ENCODE results near the gene SERHL2.

The SERHL2 gene

DNA sequence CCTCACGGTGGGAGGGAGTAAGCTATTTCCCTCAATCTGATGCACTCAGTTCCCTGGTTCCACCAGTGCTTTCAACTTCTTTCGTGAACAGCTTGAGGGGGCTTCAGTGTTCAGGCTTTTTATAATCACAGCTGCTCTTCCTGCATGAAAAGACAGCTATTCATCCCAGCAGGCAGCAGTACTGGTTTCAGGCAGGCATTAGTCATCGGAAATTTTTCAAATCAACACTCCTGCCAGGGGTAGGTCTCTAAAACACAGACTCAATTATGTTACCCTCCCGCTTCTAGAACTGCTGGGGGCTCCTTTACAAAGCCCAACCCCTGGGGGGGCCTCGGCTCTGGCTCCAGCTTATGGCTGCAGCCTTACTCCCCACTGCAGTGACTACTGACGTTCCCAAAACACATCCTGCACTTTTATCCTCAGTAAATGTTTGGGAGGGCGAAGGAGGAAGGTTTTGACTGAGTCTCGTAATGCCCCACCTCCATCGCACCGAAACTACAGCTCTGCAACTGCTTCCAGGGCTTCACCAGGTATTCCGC is 55.1 kb downstream of the SERHL2 start:
- no peak overlapping the region for H3K4me2 ChIP-seq (ENCODE audit: low read depth, low read length, poor library complexity, severe bottlenecking)
- peaks cover 94% of the 10 kb centered on the region for H3K79me2 ChIP-seq (ENCODE audit: insufficient read depth, low read length)
- no peaks in the 10 kb centered on the region for H3K27me3 ChIP-seq (ENCODE audit: low read length)
- no peak overlapping the region for H3K27ac ChIP-seq (ENCODE audit: low read depth, low read length)
- TF ChIP-seq, protein P1, sequence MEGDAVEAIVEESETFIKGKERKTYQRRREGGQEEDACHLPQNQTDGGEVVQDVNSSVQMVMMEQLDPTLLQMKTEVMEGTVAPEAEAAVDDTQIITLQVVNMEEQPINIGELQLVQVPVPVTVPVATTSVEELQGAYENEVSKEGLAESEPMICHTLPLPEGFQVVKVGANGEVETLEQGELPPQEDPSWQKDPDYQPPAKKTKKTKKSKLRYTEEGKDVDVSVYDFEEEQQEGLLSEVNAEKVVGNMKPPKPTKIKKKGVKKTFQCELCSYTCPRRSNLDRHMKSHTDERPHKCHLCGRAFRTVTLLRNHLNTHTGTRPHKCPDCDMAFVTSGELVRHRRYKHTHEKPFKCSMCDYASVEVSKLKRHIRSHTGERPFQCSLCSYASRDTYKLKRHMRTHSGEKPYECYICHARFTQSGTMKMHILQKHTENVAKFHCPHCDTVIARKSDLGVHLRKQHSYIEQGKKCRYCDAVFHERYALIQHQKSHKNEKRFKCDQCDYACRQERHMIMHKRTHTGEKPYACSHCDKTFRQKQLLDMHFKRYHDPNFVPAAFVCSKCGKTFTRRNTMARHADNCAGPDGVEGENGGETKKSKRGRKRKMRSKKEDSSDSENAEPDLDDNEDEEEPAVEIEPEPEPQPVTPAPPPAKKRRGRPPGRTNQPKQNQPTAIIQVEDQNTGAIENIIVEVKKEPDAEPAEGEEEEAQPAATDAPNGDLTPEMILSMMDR (IDR thresholded peaks at IDR 0.05; ENCODE audit: insufficient read depth, low read length, poor library complexity, severe bottlenecking): no peak
- no peak for TF ChIP-seq EZH2phosphoT487 (conservative IDR thresholded peaks at IDR 0.05; ENCODE audit: low read length)
- no peaks in the 10 kb centered on the region for H3K9me3 ChIP-seq (ENCODE audit: insufficient read depth, low read length)
- no peaks in the 10 kb centered on the region for H3K9me2 ChIP-seq (replicated peaks; ENCODE audit: insufficient read depth, low read length)
- H3K9ac ChIP-seq (ENCODE audit: low read length): no peak overlapping the region
- no peak overlapping the region for H3K4me3 ChIP-seq (ENCODE audit: insufficient read depth, low read length, poor library complexity, severe bottlenecking)
- H3F3A ChIP-seq (ENCODE audit: insufficient read depth): 0 out of 2 replicates have a peak, but pooled peaks cover 3% of the 10 kb centered on the region
- no peak overlapping the region for H2AFZ ChIP-seq (ENCODE audit: low read depth, low read length, severe bottlenecking)
- peaks cover 6% of the 10 kb centered on the region for H4K20me1 ChIP-seq (ENCODE audit: low read depth, low read length)
- peaks cover 7% of the 10 kb centered on the region; the same call in 1 of the 2 replicates for H3K36me3 ChIP-seq (ENCODE audit: low read length)

- no peak overlapping the region for H3K9ac ChIP-seq (ENCODE audit: low read length)
- H3K36me3 ChIP-seq (ENCODE audit: low read length): peaks cover 7% of the 10 kb centered on the region; the same call in 1 of the 2 replicates
- H3K4me2 ChIP-seq (ENCODE audit: low read depth, low read length, poor library complexity, severe bottlenecking): no peak overlapping the region
- TF ChIP-seq EZH2phosphoT487 (conservative IDR thresholded peaks at IDR 0.05; ENCODE audit: low read length): no peak
- TF ChIP-seq, protein P1 (IDR thresholded peaks at IDR 0.05; ENCODE audit: insufficient read depth, low read length, poor library complexity, severe bottlenecking): no peak
- peaks cover 6% of the 10 kb centered on the region for H4K20me1 ChIP-seq (ENCODE audit: low read depth, low read length)
- H2AFZ ChIP-seq (ENCODE audit: low read depth, low read length, severe bottlenecking): no peak overlapping the region
- H3K27ac ChIP-seq (ENCODE audit: low read depth, low read length): no peak overlapping the region
- H3K4me3 ChIP-seq (ENCODE audit: insufficient read depth, low read length, poor library complexity, severe bottlenecking): no peak overlapping the region
- H3K9me2 ChIP-seq (replicated peaks; ENCODE audit: insufficient read depth, low read length): no peaks in the 10 kb centered on the region
- H3F3A ChIP-seq (ENCODE audit: insufficient read depth): peaks cover 7% of the 10 kb centered on the region
- no peaks in the 10 kb centered on the region for H3K9me3 ChIP-seq (ENCODE audit: insufficient read depth, low read length)
- no peaks in the 10 kb centered on the region for H3K27me3 ChIP-seq (ENCODE audit: low read length)
- peaks cover 85% of the 10 kb centered on the region for H3K79me2 ChIP-seq (ENCODE audit: insufficient read depth, low read length)
These were observed 56.4 kb downstream of the SERHL2 start for GRCh38 chr22:42610186-42610585.

- Histone ChIP-seq H3K36me3 (ENCODE audit: low read length) (peaks cover 7% of the 10 kb centered on the region; the same call in 1 of the 2 replicates), H3K4me3 (ENCODE audit: insufficient read depth, low read length, poor library complexity, severe bottlenecking) (no peak overlapping the region), H3K9me2 (replicated peaks; ENCODE audit: insufficient read depth, low read length) (no peaks in the 10 kb centered on the region), H3K9ac (ENCODE audit: low read length) (no peak overlapping the region), H3K9me3 (ENCODE audit: insufficient read depth, low read length) (no peaks in the 10 kb centered on the region), H3F3A (ENCODE audit: insufficient read depth) (peaks cover 15% of the 10 kb centered on the region), H3K79me2 (ENCODE audit: insufficient read depth, low read length) (peaks cover 76% of the 10 kb centered on the region), H3K27ac (ENCODE audit: low read depth, low read length) (no peak overlapping the region), H4K20me1 (ENCODE audit: low read depth, low read length) (peaks cover 6% of the 10 kb centered on the region), H2AFZ (ENCODE audit: low read depth, low read length, severe bottlenecking) (no peak overlapping the region), H3K27me3 (ENCODE audit: low read length) (no peaks in the 10 kb centered on the region), H3K4me2 (ENCODE audit: low read depth, low read length, poor library complexity, severe bottlenecking) (no peak overlapping the region)
- TF ChIP-seq EZH2phosphoT487 (conservative IDR thresholded peaks at IDR 0.05; ENCODE audit: low read length): no peak
- TF ChIP-seq, protein P1 (IDR thresholded peaks at IDR 0.05; ENCODE audit: insufficient read depth, low read length, poor library complexity, severe bottlenecking): no peak
These were observed 57.3 kb downstream of the SERHL2 start for GRCh38 chr22:42611051-42611450.

All from SU-DHL-6 (cell line).